Measurements from ENCODE around the gene CEACAM21. TPM values are rescaled to one million over a fixed set of nuclear protein-coding genes. Genes with fewer than 3 reads are reported as not detected.

Gene CEACAM21
- polyA plus RNA-seq, 1 of the 3 experiments (the other 2 are of a cell fraction) = not detected

DNA sequence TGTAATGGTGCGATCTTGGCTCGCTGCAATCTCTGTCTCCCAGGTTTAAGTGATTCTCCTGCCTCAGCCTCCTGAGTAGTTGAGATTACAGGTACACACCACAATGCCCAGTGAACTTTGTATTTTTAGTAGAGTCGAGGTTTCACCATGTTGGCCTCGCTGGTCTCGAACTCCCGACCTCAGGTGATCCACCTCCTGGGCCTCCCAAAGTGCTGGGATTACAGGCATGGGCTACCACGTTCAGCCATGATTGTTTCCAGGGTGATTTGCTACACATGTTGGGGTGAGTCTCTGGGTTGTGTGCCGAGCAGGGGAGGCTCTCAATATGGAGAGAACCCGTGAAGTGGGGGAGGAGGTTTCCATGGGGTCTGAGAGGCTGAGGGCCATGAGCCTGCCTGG, 24.8 kb upstream of the CEACAM21 start:
- H3K9me2 ChIP-seq = no peaks in the 10 kb centered on the region
- no peaks in the 10 kb centered on the region for H3K4me1 ChIP-seq (ENCODE audit: control insufficient read depth in 1 of 2, insufficient read depth in 2 of 2, low read depth in 1 of 2, low read length in 1 of 2)
- POLR2A ChIA-PET = no interaction called here
- H4K20me1 ChIP-seq (ENCODE audit: insufficient read depth) = no peaks in the 10 kb centered on the region
- no peaks in the 10 kb centered on the region; the same call in 1 of the 2 replicates for H3K9me3 ChIP-seq
- no peak overlapping the region for H3K4me3 ChIP-seq (ENCODE audit: low read depth in 2 of 2, low read length in 1 of 2)
- peaks cover 69% of the 10 kb centered on the region for H3K27me3 ChIP-seq (ENCODE audit: insufficient read depth)
- no peak overlapping the region for H2AFZ ChIP-seq (ENCODE audit: low read depth)
- H3K27ac ChIP-seq (ENCODE audit: low read depth in 2 of 2, low read length in 1 of 2) = no peak overlapping the region
- DNase-seq = no peak
- no peaks in the 10 kb centered on the region for H3F3A ChIP-seq (replicated peaks; ENCODE audit: insufficient read depth)
- no peaks in the 10 kb centered on the region for H3K79me2 ChIP-seq (ENCODE audit: insufficient read depth)
- CTCF ChIA-PET = interaction anchor here (0.8 to 1.7 kb wide), 5 partner anchors 11 to 101 kb away, joined by 3 to 5 read pairs (median 4); no protein-coding TSS in a partner anchor
- H3K4me2 ChIP-seq = no peak overlapping the region
- 12% methylated on average over 9 of the region's 9 CpGs for WGBS (ENCODE audit: low lambda C conversion rate)
- no peak overlapping the region for H3K9ac ChIP-seq
- H3K36me3 ChIP-seq (replicated peaks in 1 of 2; ENCODE audit: control insufficient read depth in 1 of 2, insufficient read depth in 2 of 2, low read length in 1 of 2) = no peaks in the 10 kb centered on the region
- TF ChIP-seq RFX5 (IDR thresholded peaks at IDR 0.05; ENCODE audit: low read length) = no peak
- no peak for TF ChIP-seq JUND (IDR thresholded peaks at IDR 0.05)
- TF ChIP-seq MEF2A (IDR thresholded peaks at IDR 0.05; ENCODE audit: borderline replicate concordance, low read depth) = no peak
- TF ChIP-seq EP300 (IDR thresholded peaks at IDR 0.05; ENCODE audit: borderline replicate concordance in 1 of 2, low read depth in 1 of 2, low read length in 1 of 2) = no peak
- TF ChIP-seq RAD21 (IDR thresholded peaks at IDR 0.05; ENCODE audit: low read length) = no peak
- no peak for TF ChIP-seq YY1 (IDR thresholded peaks at IDR 0.05; ENCODE audit: low read depth)
- TF ChIP-seq ELF1 (IDR thresholded peaks at IDR 0.05) = no peak
- TF ChIP-seq, protein P1, sequence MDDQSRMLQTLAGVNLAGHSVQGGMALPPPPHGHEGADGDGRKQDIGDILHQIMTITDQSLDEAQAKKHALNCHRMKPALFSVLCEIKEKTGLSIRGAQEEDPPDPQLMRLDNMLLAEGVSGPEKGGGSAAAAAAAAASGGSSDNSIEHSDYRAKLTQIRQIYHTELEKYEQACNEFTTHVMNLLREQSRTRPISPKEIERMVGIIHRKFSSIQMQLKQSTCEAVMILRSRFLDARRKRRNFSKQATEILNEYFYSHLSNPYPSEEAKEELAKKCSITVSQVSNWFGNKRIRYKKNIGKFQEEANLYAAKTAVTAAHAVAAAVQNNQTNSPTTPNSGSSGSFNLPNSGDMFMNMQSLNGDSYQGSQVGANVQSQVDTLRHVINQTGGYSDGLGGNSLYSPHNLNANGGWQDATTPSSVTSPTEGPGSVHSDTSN (IDR thresholded peaks at IDR 0.05) = no peak
- no peak for TF ChIP-seq FOXM1 (IDR thresholded peaks at IDR 0.05; ENCODE audit: low read depth)
- no peak for TF ChIP-seq TCF12 (IDR thresholded peaks at IDR 0.05)
- no peak for TF ChIP-seq RCOR1 (IDR thresholded peaks at IDR 0.05; ENCODE audit: low read length)
- TF ChIP-seq GABPA (IDR thresholded peaks at IDR 0.05; ENCODE audit: low read depth) = no peak
- TF ChIP-seq MXI1 (IDR thresholded peaks at IDR 0.05; ENCODE audit: low read depth, low read length) = no peak
- TF ChIP-seq USF2 (IDR thresholded peaks at IDR 0.05; ENCODE audit: borderline replicate concordance, low read depth, low read length) = no peak
- no peak for TF ChIP-seq FOXJ3 (CRISPR knock-in tag; IDR thresholded peaks at IDR 0.05)
- no peak for TF ChIP-seq NRF1 (IDR thresholded peaks at IDR 0.05; ENCODE audit: low read depth, low read length)
- TF ChIP-seq, protein P2, sequence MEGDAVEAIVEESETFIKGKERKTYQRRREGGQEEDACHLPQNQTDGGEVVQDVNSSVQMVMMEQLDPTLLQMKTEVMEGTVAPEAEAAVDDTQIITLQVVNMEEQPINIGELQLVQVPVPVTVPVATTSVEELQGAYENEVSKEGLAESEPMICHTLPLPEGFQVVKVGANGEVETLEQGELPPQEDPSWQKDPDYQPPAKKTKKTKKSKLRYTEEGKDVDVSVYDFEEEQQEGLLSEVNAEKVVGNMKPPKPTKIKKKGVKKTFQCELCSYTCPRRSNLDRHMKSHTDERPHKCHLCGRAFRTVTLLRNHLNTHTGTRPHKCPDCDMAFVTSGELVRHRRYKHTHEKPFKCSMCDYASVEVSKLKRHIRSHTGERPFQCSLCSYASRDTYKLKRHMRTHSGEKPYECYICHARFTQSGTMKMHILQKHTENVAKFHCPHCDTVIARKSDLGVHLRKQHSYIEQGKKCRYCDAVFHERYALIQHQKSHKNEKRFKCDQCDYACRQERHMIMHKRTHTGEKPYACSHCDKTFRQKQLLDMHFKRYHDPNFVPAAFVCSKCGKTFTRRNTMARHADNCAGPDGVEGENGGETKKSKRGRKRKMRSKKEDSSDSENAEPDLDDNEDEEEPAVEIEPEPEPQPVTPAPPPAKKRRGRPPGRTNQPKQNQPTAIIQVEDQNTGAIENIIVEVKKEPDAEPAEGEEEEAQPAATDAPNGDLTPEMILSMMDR (IDR thresholded peaks at IDR 0.05) = no peak
- no peak for TF ChIP-seq CHD2 (IDR thresholded peaks at IDR 0.05; ENCODE audit: low read length, partially characterized antibody)
- no peak for TF ChIP-seq FOSL2 (IDR thresholded peaks at IDR 0.05; ENCODE audit: borderline replicate concordance, low read depth)
